ENCODE data around the gene GATD1. TPM values are rescaled to one million over a fixed set of nuclear protein-coding genes. Genes with fewer than 3 reads are reported as not detected.
A peak's percentile ranks its signal among the peaks of the same experiment; 100 is the strongest.

The GATD1 gene
- total and polyA plus RNA-seq, 2 donors (not counting 1 experiment from before 2014, with no cell fraction given), result 62.4 to 70.0 TPM

GRCh38 chr11:819943-820649, 42.8 kb upstream of the GATD1 start:
- H3K4me2 ChIP-seq (replicated peaks; ENCODE audit: low read depth, low read length, poor library complexity, severe bottlenecking), result peak overlapping the region; percentile 90
- no peaks in the 10 kb centered on the region for H3K27me3 Mint-ChIP-seq
- peak overlapping the region; percentile 68 to 91 for H3K27ac ChIP-seq (ENCODE audit: low read length in 2 of 2)
- peak overlapping the region; percentile 87 for H2AFZ ChIP-seq (ENCODE audit: insufficient read depth, low read depth, low read length, poor library complexity, severe bottlenecking)
- peak overlapping the region; percentile 37 to 82 (median 73) for H3K4me3 ChIP-seq (ENCODE audit: control extremely low read depth in 1 of 5, extremely low read depth in 1 of 5, insufficient read depth in 1 of 5, low read depth in 2 of 5, low read length in 4 of 5)
- ATAC-seq (ENCODE audit: low read depth), result peak; percentile 73
- ChIA-PET CTCF (interaction anchor here (0.9 to 2.8 kb wide), 5 partner anchors 9 to 244 kb away, joined by 3 to 14 read pairs (median 3); partner anchors contain the start of genes RPLP2 and TSPAN4), POLR2A (interaction anchor here (0.7 to 3.7 kb wide), 9 partner anchors 10 to 314 kb away, joined by 3 to 57 read pairs (median 8); partner anchors contain the start of genes CD151, CRACR2B, HRAS and LRRC56)
- H3K4me1 ChIP-seq (ENCODE audit: control insufficient read depth in 2 of 2, insufficient read depth in 2 of 2, low read length in 2 of 2), result peaks cover 16 to 26% of the 10 kb centered on the region in 2 donors
- no peaks in the 10 kb centered on the region for H3K9me3 ChIP-seq (ENCODE audit: control extremely low read depth in 1 of 3, control insufficient read depth in 2 of 3, insufficient read depth in 1 of 3, low read length in 2 of 3)
- peak overlapping the region; percentile 92 for H3K4me3 Mint-ChIP-seq
- H3K4me1 Mint-ChIP-seq, result peaks cover 20% of the 10 kb centered on the region
- intact Hi-C loops (cut with micrococcal nuclease), result loop anchor here (1.0 kb wide), 5 partner anchors 10 to 22 kb away; partner anchors contain the start of genes PIDD1, POLR2L, RPLP2 and SLC25A22
- peak; percentile 95 for DNase-seq
- peaks cover 0 to 28% of the 10 kb centered on the region in 2 experiments for H3K36me3 ChIP-seq (replicated peaks in 1 of 2; ENCODE audit: control extremely low read depth in 1 of 2, control insufficient read depth in 1 of 2, extremely low read depth in 1 of 2, insufficient read depth in 2 of 2, low read length in 1 of 2)
- peaks cover 24% of the 10 kb centered on the region for H3K79me2 ChIP-seq (ENCODE audit: control insufficient read depth, insufficient read depth, low read length)
- H3K27me3 ChIP-seq (replicated peaks in 1 of 4; ENCODE audit: control extremely low read depth in 1 of 4, control insufficient read depth in 3 of 4, insufficient read depth in 4 of 4, low read length in 3 of 4), result no peaks in the 10 kb centered on the region
- no peaks in the 10 kb centered on the region for H3K9me3 Mint-ChIP-seq (ENCODE audit: insufficient read depth)
- H4K20me1 ChIP-seq (ENCODE audit: control insufficient read depth, insufficient read depth, low read length, poor library complexity, severe bottlenecking), result peaks cover 50% of the 10 kb centered on the region
- peak overlapping the region; percentile 91 for H3K9ac ChIP-seq (ENCODE audit: low read length)
- no peak for TF ChIP-seq EZH2 (IDR thresholded peaks at IDR 0.05; ENCODE audit: borderline replicate concordance, insufficient read depth, low read depth, low read length, poor library complexity, severe bottlenecking)
- no peak for TF ChIP-seq CTCF (IDR thresholded peaks at IDR 0.05)
- WGBS (ENCODE audit: insufficient coverage), result 4% methylated on average over 47 of the region's 47 CpGs
- H3K27ac Mint-ChIP-seq, result peak overlapping the region; percentile 91
